Natural killer cell (primary cell): Measurements from ENCODE around the gene CAVIN4. TPM values are rescaled to one million over a fixed set of nuclear protein-coding genes. Genes with fewer than 3 reads are reported as not detected.

Experiments used
- ATAC-seq, 3 donors: fragments of 150-1000 bp in 2 of 3; fragments of 200-7000 bp in 1 of 3; cut with Tn5 transposase; 1 replicate in 1 of 3; 2 replicates in 2 of 3; pipeline ENCODE4 v1.10.0; 2021; ENCODE audit warnings: mild to moderate bottlenecking in 2 of 3, moderate library complexity in 2 of 3
- DNase-seq, 2 donors: peaks; one replicate each; pipeline versions ENCODE4 v3.0.0 to v3.0.0-alpha.2; 2013 to 2021; ENCODE audit warnings: mixed read lengths in 1 of 2
- H3K27ac ChIP-seq: one replicate; pipeline ENCODE4 v1.5.1; 2013; ENCODE audit warnings: mild to moderate bottlenecking, low read length
- H3K27me3 ChIP-seq: one replicate; pipeline ENCODE4 v1.6.1; 2013; ENCODE audit warnings: low read length; ENCODE audit not compliant: control insufficient read depth, insufficient read depth
- H3K36me3 ChIP-seq: one replicate; pipeline ENCODE4 v1.6.1; 2013; ENCODE audit warnings: low read length; ENCODE audit not compliant: control insufficient read depth, insufficient read depth
- H3K4me1 ChIP-seq: one replicate; pipeline ENCODE4 v1.6.1; 2013; ENCODE audit warnings: low read length; ENCODE audit not compliant: control insufficient read depth, insufficient read depth
- H3K4me3 ChIP-seq: one replicate; pipeline ENCODE4 v1.5.1; 2013; ENCODE audit warnings: low read length
- H3K9me3 ChIP-seq: one replicate; pipeline ENCODE4 v1.6.1; 2013; ENCODE audit warnings: low read length; ENCODE audit not compliant: control insufficient read depth, insufficient read depth
- H3K27ac Mint-ChIP-seq, 2 donors: one replicate each; pipeline ENCODE4 v1.8.0; 2022; ENCODE audit warnings: mild to moderate bottlenecking in 2 of 2, mixed read lengths in 2 of 2, moderate library complexity in 1 of 2
- H3K27me3 Mint-ChIP-seq, 2 donors: one replicate each; pipeline ENCODE4 v1.8.0; 2022; ENCODE audit warnings: low read depth in 2 of 2, mixed read lengths in 2 of 2
- H3K36me3 Mint-ChIP-seq: one replicate; pipeline ENCODE4 v1.8.0; 2022; ENCODE audit warnings: mixed read lengths
- H3K4me1 Mint-ChIP-seq, 2 donors: one replicate each; pipeline ENCODE4 v1.8.0; 2022; ENCODE audit warnings: mixed read lengths in 2 of 2
- H3K4me3 Mint-ChIP-seq: one replicate; pipeline ENCODE4 v1.8.0; 2022; ENCODE audit warnings: mild to moderate bottlenecking, moderate library complexity, mixed read lengths
- H3K9me3 Mint-ChIP-seq, 2 donors: one replicate each; pipeline ENCODE4 v1.8.0; 2022; ENCODE audit warnings: mixed read lengths in 2 of 2
- WGBS: methylation state at CpG from one replicate; pipeline ENCODE4 v1.1.7; 2013; ENCODE audit warnings: missing lambda C conversion rate; ENCODE audit not compliant: insufficient coverage; 5-methylcytosine and 5-hydroxymethylcytosine counted together
- intact Hi-C: fragments of 100-400 bp; cut with micrococcal nuclease; formaldehyde crosslinking; loops from one replicate; pipeline ENCODE4 v1.14.2; 2022
- total RNA-seq, 4 donors: library from RNA; stranded (reverse); fragments of 120-200 nt in 1 of 4; gene quantifications; one replicate each; pipeline versions ENCODE4 v1.2.3 to v1.2.4, GENCODE V29; 2013 to 2022
- TF ChIP-seq, protein P1 (sequence below): fragments of 200-600 bp; IDR thresholded peaks from one replicate; pipeline ENCODE4 v1.8.0; 2022; ENCODE audit warnings: antibody characterized with exemption

The CAVIN4 gene
- total RNA-seq, 3 donors from 2014 or later (not counting 1 experiment from before 2014, with no cell fraction given): 0.21 to 0.63 (median 0.41) TPM

- WGBS: 82% methylated on average over 4 of the region's 7 CpGs
- intact Hi-C loops: no loop called here
- no peaks in the 10 kb centered on the region for H3K36me3 Mint-ChIP-seq
- TF ChIP-seq, protein P1, sequence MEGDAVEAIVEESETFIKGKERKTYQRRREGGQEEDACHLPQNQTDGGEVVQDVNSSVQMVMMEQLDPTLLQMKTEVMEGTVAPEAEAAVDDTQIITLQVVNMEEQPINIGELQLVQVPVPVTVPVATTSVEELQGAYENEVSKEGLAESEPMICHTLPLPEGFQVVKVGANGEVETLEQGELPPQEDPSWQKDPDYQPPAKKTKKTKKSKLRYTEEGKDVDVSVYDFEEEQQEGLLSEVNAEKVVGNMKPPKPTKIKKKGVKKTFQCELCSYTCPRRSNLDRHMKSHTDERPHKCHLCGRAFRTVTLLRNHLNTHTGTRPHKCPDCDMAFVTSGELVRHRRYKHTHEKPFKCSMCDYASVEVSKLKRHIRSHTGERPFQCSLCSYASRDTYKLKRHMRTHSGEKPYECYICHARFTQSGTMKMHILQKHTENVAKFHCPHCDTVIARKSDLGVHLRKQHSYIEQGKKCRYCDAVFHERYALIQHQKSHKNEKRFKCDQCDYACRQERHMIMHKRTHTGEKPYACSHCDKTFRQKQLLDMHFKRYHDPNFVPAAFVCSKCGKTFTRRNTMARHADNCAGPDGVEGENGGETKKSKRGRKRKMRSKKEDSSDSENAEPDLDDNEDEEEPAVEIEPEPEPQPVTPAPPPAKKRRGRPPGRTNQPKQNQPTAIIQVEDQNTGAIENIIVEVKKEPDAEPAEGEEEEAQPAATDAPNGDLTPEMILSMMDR: no peak
- H3K4me3 Mint-ChIP-seq: no peak overlapping the region
- Histone ChIP-seq H3K4me3 (no peak overlapping the region), H3K4me1 (no peaks in the 10 kb centered on the region), H3K27me3 (no peaks in the 10 kb centered on the region), H3K36me3 (no peaks in the 10 kb centered on the region), H3K27ac (no peak overlapping the region), H3K9me3 (no peaks in the 10 kb centered on the region)
- no peak for ATAC-seq
- H3K27ac Mint-ChIP-seq: no peak overlapping the region
- H3K4me1 Mint-ChIP-seq: no peaks in the 10 kb centered on the region
- no peaks in the 10 kb centered on the region for H3K9me3 Mint-ChIP-seq
- H3K27me3 Mint-ChIP-seq: peaks cover 0 to 5% of the 10 kb centered on the region in 2 donors
- no peak for DNase-seq
These were observed 8.2 kb downstream of the CAVIN4 start for GRCh38 chr9:100586093-100586492.

- H3K36me3 ChIP-seq: no peaks in the 10 kb centered on the region
- Mint-ChIP-seq H3K4me3 (no peak overlapping the region), H3K4me1 (no peaks in the 10 kb centered on the region), H3K27me3 (peaks cover 0 to 2% of the 10 kb centered on the region in 2 donors), H3K36me3 (no peaks in the 10 kb centered on the region), H3K27ac (no peak overlapping the region), H3K9me3 (no peaks in the 10 kb centered on the region)
- no peaks in the 10 kb centered on the region for H3K27me3 ChIP-seq
- WGBS: 87% methylated on average over 9 of the region's 9 CpGs
- H3K27ac ChIP-seq: no peak overlapping the region
- ATAC-seq (no peak), DNase-seq (no peak)
- H3K9me3 ChIP-seq: no peaks in the 10 kb centered on the region
- TF ChIP-seq, protein P1: no peak
- H3K4me3 ChIP-seq: no peak overlapping the region
- intact Hi-C loops: no loop called here
- H3K4me1 ChIP-seq: no peaks in the 10 kb centered on the region
These were observed 9.5 kb downstream of the CAVIN4 start for GRCh38 chr9:100587375-100587774.

- no peaks in the 10 kb centered on the region for H3K4me1 ChIP-seq
- TF ChIP-seq, protein P1: no peak
- 100% methylated on average over 1 of the region's 5 CpGs for WGBS
- Mint-ChIP-seq H3K4me3 (no peak overlapping the region), H3K27ac (no peak overlapping the region), H3K4me1 (no peaks in the 10 kb centered on the region), H3K27me3 (no peaks in the 10 kb centered on the region), H3K9me3 (no peaks in the 10 kb centered on the region), H3K36me3 (no peaks in the 10 kb centered on the region)
- no peaks in the 10 kb centered on the region for H3K9me3 ChIP-seq
- H3K27me3 ChIP-seq: no peaks in the 10 kb centered on the region
- intact Hi-C loops: no loop called here
- no peak overlapping the region for H3K27ac ChIP-seq
- ATAC-seq (no peak), DNase-seq (no peak)
- no peak overlapping the region for H3K4me3 ChIP-seq
- H3K36me3 ChIP-seq: no peaks in the 10 kb centered on the region
These were observed 11.7 kb downstream of the CAVIN4 start for GRCh38 chr9:100589582-100589981.

DNA sequence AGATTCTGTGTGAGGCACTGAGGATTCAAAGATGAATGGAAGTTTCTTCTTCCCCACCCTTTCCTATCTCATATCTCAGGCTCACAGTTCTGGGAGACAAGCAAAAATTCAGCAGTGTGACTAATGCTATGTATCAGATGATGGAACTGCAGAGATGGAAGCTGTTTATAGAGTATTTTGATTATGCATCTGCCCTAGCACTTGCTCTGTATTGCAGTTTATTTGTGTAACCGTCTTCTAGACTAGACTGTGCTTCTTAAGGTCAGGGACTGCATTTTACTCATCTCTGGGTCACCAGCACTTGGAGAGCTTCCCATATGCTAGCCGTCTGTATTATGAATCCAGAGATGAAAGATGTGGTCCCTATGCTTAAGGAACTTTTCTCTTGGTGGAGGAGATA, 12.6 kb downstream of the CAVIN4 start:
- no peak overlapping the region for H3K27ac ChIP-seq
- H3K9me3 ChIP-seq: no peaks in the 10 kb centered on the region
- Mint-ChIP-seq H3K4me3 (no peak overlapping the region), H3K27me3 (no peaks in the 10 kb centered on the region), H3K9me3 (no peaks in the 10 kb centered on the region), H3K4me1 (no peaks in the 10 kb centered on the region), H3K36me3 (no peaks in the 10 kb centered on the region), H3K27ac (no peak overlapping the region)
- no peaks in the 10 kb centered on the region for H3K36me3 ChIP-seq
- ATAC-seq (no peak), DNase-seq (no peak)
- H3K4me3 ChIP-seq: no peak overlapping the region
- WGBS: 89% methylated on average over 2 of the region's 2 CpGs
- TF ChIP-seq, protein P1: no peak
- H3K27me3 ChIP-seq: no peaks in the 10 kb centered on the region
- intact Hi-C loops: loop anchor here (10.0 kb wide), 1 partner anchor 236 kb away; the partner anchor contains the start of gene TEX10
- no peaks in the 10 kb centered on the region for H3K4me1 ChIP-seq
